Measurements from ENCODE around the gene MED8. TPM values are rescaled to one million over a fixed set of nuclear protein-coding genes. Genes with fewer than 3 reads are reported as not detected.

Gene MED8
- total and polyA plus RNA-seq, 10 of the 15 experiments (the other 5 are each of a cell fraction or from before 2014, with no cell fraction given): 20.2 to 61.7 (median 39.5) TPM

DNA sequence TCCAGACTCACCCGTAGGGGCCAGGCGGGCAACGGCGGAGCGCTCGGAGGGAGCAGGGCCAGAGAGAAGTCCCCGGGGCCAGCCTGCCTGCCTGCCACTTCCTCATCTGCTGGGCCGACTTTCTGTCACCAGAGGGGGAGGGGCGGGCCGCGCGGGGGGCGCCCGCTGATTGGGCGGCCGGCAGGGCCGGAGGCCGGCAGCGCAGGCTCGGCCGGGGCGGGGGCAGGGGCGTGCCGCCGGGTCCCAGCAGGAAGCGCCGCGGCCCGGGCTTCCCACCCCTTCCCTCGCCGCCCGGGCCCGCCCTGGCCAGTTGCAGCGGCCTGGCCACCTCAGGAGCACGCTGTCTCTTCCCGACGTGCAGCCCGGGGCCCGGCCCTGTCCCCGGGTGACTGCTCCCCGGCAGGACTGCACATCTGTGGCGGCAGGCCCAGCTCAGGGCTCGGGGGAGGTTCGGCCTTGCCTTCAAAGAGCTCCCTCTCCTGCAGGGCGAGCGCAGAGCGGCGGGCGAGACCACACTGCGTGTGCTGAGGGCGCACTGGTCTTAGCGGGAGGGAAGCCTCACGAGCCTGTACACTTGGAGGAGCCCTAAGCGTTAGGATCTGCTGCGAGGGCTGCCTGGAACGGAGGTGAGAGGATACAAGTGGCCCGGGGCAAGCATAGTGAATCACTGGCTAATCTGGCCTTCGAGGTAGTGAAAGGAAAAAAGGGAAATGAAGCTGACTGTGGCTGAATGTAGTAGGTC, 21.5 kb downstream of the MED8 start, which contains the start of gene ELOVL1 (continued):
- TF ChIP-seq, protein P1, sequence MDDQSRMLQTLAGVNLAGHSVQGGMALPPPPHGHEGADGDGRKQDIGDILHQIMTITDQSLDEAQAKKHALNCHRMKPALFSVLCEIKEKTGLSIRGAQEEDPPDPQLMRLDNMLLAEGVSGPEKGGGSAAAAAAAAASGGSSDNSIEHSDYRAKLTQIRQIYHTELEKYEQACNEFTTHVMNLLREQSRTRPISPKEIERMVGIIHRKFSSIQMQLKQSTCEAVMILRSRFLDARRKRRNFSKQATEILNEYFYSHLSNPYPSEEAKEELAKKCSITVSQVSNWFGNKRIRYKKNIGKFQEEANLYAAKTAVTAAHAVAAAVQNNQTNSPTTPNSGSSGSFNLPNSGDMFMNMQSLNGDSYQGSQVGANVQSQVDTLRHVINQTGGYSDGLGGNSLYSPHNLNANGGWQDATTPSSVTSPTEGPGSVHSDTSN (IDR thresholded peaks at IDR 0.05; ENCODE audit: insufficient replicate concordance, low read depth, low read length): peak; percentile 22
- TF ChIP-seq SKIL (IDR thresholded peaks at IDR 0.05; ENCODE audit: low read depth, poor library complexity, severe bottlenecking): no peak
- TF ChIP-seq ZNF207 (IDR thresholded peaks at IDR 0.05; ENCODE audit: borderline replicate concordance): 0 out of 2 replicates have a peak, but pooled peaks have one; percentile 44
- no peak for TF ChIP-seq BRCA1 (IDR thresholded peaks at IDR 0.05; ENCODE audit: low read depth, low read length)
- peak; percentile 64; the same call in 2 of the 3 replicates for TF ChIP-seq POU2F2 (IDR thresholded peaks at IDR 0.05; ENCODE audit: borderline replicate concordance, low read depth, low read length)
- no peak for TF ChIP-seq ZNF622 (IDR thresholded peaks at IDR 0.05)
- no peak for TF ChIP-seq ATF3 (IDR thresholded peaks at IDR 0.05; ENCODE audit: borderline replicate concordance, extremely low read depth, low read depth, low read length)
- TF ChIP-seq, protein P2, sequence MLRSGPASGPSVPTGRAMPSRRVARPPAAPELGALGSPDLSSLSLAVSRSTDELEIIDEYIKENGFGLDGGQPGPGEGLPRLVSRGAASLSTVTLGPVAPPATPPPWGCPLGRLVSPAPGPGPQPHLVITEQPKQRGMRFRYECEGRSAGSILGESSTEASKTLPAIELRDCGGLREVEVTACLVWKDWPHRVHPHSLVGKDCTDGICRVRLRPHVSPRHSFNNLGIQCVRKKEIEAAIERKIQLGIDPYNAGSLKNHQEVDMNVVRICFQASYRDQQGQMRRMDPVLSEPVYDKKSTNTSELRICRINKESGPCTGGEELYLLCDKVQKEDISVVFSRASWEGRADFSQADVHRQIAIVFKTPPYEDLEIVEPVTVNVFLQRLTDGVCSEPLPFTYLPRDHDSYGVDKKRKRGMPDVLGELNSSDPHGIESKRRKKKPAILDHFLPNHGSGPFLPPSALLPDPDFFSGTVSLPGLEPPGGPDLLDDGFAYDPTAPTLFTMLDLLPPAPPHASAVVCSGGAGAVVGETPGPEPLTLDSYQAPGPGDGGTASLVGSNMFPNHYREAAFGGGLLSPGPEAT (IDR thresholded peaks at IDR 0.05; ENCODE audit: low read depth): 0 out of 2 replicates have a peak, but pooled peaks have one; percentile 25
- no peak for TF ChIP-seq STAT1 (conservative IDR thresholded peaks at IDR 0.05)
- TF ChIP-seq E2F4 (IDR thresholded peaks at IDR 0.05; ENCODE audit: low read depth, low read length): no peak
- no peak for TF ChIP-seq ZBTB4 (CRISPR knock-in tag; IDR thresholded peaks at IDR 0.05)
- no peak for TF ChIP-seq CHD1 (IDR thresholded peaks at IDR 0.05; ENCODE audit: low read depth, low read length)
- 0 out of 2 replicates have a peak, but pooled peaks have one; percentile 35 for TF ChIP-seq SIN3A (IDR thresholded peaks at IDR 0.05; ENCODE audit: low read depth, low read length)
- peak; percentile 23 to 80; a peak in 2 of 4 replicates for TF ChIP-seq BHLHE40 (IDR thresholded peaks at IDR 0.05; ENCODE audit: borderline replicate concordance in 1 of 2, low read depth in 2 of 2, low read length in 1 of 2)
- peak; percentile 45 for TF ChIP-seq BACH1 (IDR thresholded peaks at IDR 0.05; ENCODE audit: borderline replicate concordance)
- TF ChIP-seq ZNF384 (IDR thresholded peaks at IDR 0.05; ENCODE audit: borderline replicate concordance, low read depth, low read length): no peak
